SK-N-SH treated with all-trans-retinoic acid at 6 μM for 48 hours (cell line): ENCODE results near the gene KCNQ5.

Experiments used
- ARNTL ChIP-seq: fragments of 450-650 bp; formaldehyde crosslinking; IDR thresholded peaks from 2 replicates; pipeline ENCODE4 v1.5.0; 2020; ENCODE audit warnings: low read depth, mild to moderate bottlenecking, moderate library complexity, borderline replicate concordance
- CSDC2 ChIP-seq: fragments of 250-450 bp; sonication (Bioruptor Pico); IDR thresholded peaks from 2 replicates; pipeline ENCODE4 v1.5.0; 2020; ENCODE audit warnings: mild to moderate bottlenecking, moderate library complexity
- GLIS3 ChIP-seq: fragments of 250-450 bp; sonication (Bioruptor Pico); IDR thresholded peaks from 2 replicates; pipeline ENCODE4 v1.5.0; 2020; ENCODE audit warnings: mild to moderate bottlenecking, moderate library complexity
- OSR1 ChIP-seq: fragments of 250-450 bp; sonication (Bioruptor Pico); IDR thresholded peaks from 2 replicates; pipeline ENCODE4 v1.8.0; 2022; ENCODE audit warnings: moderate library complexity, mild to moderate bottlenecking, inconsistent platforms
- PPARA ChIP-seq: fragments of 250-450 bp; sonication (Bioruptor Pico); IDR thresholded peaks from 2 replicates; pipeline ENCODE4 v1.5.0; 2020; ENCODE audit warnings: mild to moderate bottlenecking, borderline replicate concordance
- TSHZ2 ChIP-seq: fragments of 250-450 bp; sonication (Bioruptor Pico); IDR thresholded peaks from 2 replicates; pipeline ENCODE4 v1.5.0; 2020; ENCODE audit warnings: mild to moderate bottlenecking, moderate library complexity
- ZFP30 ChIP-seq: fragments of 450-650 bp; formaldehyde crosslinking; IDR thresholded peaks from 2 replicates; pipeline ENCODE4 v1.5.0; 2022; ENCODE audit warnings: mild to moderate bottlenecking, moderate library complexity
- ZNF8 ChIP-seq: fragments of 450-650 bp; formaldehyde crosslinking; IDR thresholded peaks from 2 replicates; pipeline ENCODE4 v1.5.0; 2020; ENCODE audit warnings: mild to moderate bottlenecking, moderate library complexity
- TF ChIP-seq, protein P1 (sequence below): fragments of 250-450 bp; sonication (Bioruptor Pico); IDR thresholded peaks from 2 replicates; pipeline ENCODE4 v1.8.0; 2020; ENCODE audit warnings: mild to moderate bottlenecking, moderate library complexity, borderline replicate concordance
- TF ChIP-seq, protein P2 (sequence below): fragments of 250-450 bp; sonication (Bioruptor Pico); IDR thresholded peaks from 2 replicates; pipeline ENCODE4 v1.5.1; 2020; ENCODE audit warnings: low read depth, mild to moderate bottlenecking, moderate library complexity

DNA sequence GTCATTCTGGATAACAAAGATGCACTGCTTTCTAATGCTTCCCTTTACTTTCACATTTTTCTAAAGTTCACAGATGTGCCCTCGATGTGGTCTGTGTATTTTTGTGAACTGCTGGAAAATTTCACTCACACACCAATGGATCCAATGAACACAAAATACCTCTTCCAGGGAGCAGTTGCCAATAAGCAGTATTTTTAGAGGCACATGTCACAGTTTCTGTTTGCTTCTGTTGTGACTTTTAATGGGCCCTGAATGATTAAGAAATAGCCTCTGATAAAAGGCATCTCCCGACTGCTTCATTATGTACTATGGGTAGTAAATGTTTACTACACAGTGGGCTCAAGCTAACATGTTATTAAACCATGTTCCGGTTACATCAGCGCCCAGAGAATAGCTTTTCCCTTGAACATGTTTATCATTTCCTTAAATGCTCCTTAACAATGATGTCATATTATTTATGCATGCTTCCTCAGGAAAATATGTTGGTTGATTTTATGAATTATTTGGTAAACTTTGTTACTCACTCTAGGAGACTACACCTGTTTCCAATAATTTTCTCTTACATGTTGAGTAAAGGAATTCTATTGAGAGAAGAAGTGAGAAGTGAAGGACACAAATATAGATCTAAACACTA is 188.0 kb downstream of the KCNQ5 start:
- TF ChIP-seq OSR1 (CRISPR knock-in tag) = no peak
- TF ChIP-seq, protein P1, sequence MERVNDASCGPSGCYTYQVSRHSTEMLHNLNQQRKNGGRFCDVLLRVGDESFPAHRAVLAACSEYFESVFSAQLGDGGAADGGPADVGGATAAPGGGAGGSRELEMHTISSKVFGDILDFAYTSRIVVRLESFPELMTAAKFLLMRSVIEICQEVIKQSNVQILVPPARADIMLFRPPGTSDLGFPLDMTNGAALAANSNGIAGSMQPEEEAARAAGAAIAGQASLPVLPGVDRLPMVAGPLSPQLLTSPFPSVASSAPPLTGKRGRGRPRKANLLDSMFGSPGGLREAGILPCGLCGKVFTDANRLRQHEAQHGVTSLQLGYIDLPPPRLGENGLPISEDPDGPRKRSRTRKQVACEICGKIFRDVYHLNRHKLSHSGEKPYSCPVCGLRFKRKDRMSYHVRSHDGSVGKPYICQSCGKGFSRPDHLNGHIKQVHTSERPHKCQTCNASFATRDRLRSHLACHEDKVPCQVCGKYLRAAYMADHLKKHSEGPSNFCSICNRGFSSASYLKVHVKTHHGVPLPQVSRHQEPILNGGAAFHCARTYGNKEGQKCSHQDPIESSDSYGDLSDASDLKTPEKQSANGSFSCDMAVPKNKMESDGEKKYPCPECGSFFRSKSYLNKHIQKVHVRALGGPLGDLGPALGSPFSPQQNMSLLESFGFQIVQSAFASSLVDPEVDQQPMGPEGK = no peak
- TF ChIP-seq ARNTL (CRISPR knock-in tag) = no peak
- TF ChIP-seq, protein P2, sequence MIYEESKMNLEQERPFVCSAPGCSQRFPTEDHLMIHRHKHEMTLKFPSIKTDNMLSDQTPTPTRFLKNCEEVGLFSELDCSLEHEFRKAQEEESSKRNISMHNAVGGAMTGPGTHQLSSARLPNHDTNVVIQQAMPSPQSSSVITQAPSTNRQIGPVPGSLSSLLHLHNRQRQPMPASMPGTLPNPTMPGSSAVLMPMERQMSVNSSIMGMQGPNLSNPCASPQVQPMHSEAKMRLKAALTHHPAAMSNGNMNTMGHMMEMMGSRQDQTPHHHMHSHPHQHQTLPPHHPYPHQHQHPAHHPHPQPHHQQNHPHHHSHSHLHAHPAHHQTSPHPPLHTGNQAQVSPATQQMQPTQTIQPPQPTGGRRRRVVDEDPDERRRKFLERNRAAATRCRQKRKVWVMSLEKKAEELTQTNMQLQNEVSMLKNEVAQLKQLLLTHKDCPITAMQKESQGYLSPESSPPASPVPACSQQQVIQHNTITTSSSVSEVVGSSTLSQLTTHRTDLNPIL (CRISPR knock-in tag) = no peak
- no peak for TF ChIP-seq CSDC2
- no peak for TF ChIP-seq GLIS3 (CRISPR knock-in tag)
- no peak for TF ChIP-seq ZNF8
- TF ChIP-seq PPARA = no peak
- no peak for TF ChIP-seq TSHZ2 (CRISPR knock-in tag)
- no peak for TF ChIP-seq ZFP30 (CRISPR knock-in tag)
